ENCODE results near the gene AAK1. TPM values are rescaled to one million over a fixed set of nuclear protein-coding genes. Genes with fewer than 3 reads are reported as not detected.

The AAK1 gene
- total RNA-seq, 1 experiment from 2014 or later: 6.8 TPM

- H3K9me3 ChIP-seq (ENCODE audit: low read length): no peaks in the 10 kb centered on the region
Measured at GRCh38 chr2:69531186-69531585, 112.4 kb downstream of the AAK1 start.

GRCh38 chr2:69529480-69529879, 114.1 kb downstream of the AAK1 start:
- Histone ChIP-seq H3K9me2 (replicated peaks; ENCODE audit: insufficient read depth, low read length) (no peaks in the 10 kb centered on the region), H3K27me3 (ENCODE audit: low read length) (no peaks in the 10 kb centered on the region), H3K27ac (ENCODE audit: low read length) (no peak overlapping the region), H3K79me2 (ENCODE audit: low read length) (no peaks in the 10 kb centered on the region), H2AFZ (ENCODE audit: low read length) (no peak overlapping the region), H3K4me3 (ENCODE audit: low read length) (no peak overlapping the region), H3K36me3 (ENCODE audit: insufficient read depth, low read length) (no peaks in the 10 kb centered on the region), H3K9me3 (ENCODE audit: low read length) (no peaks in the 10 kb centered on the region), H3K4me1 (ENCODE audit: low read length) (no peaks in the 10 kb centered on the region), H3K4me2 (ENCODE audit: low read depth, low read length, poor library complexity, severe bottlenecking) (no peak overlapping the region), H3K9ac (ENCODE audit: low read length) (no peak overlapping the region), H4K20me1 (ENCODE audit: insufficient read depth, low read depth, low read length) (no peaks in the 10 kb centered on the region)
- DNase-seq: no peak

More at GRCh38 chr2:69531186-69531585, 112.4 kb downstream of the AAK1 start:
- no peaks in the 10 kb centered on the region for H4K20me1 ChIP-seq (ENCODE audit: insufficient read depth, low read depth, low read length)
- H3K4me2 ChIP-seq (ENCODE audit: low read depth, low read length, poor library complexity, severe bottlenecking): no peak overlapping the region
- H3K4me1 ChIP-seq (ENCODE audit: low read length): peaks cover 5% of the 10 kb centered on the region
- H3K27ac ChIP-seq (ENCODE audit: low read length): no peak overlapping the region
- H3K9me2 ChIP-seq (replicated peaks; ENCODE audit: insufficient read depth, low read length): no peaks in the 10 kb centered on the region
- DNase-seq: no peak
- H3K27me3 ChIP-seq (ENCODE audit: low read length): no peaks in the 10 kb centered on the region
- no peak overlapping the region for H3K4me3 ChIP-seq (ENCODE audit: low read length)
- H3K79me2 ChIP-seq (ENCODE audit: low read length): no peaks in the 10 kb centered on the region
- H3K36me3 ChIP-seq (ENCODE audit: insufficient read depth, low read length): no peaks in the 10 kb centered on the region
- no peak overlapping the region for H2AFZ ChIP-seq (ENCODE audit: low read length)
- no peak overlapping the region for H3K9ac ChIP-seq (ENCODE audit: low read length)

GRCh38 chr2:69525261-69525660, 118.3 kb downstream of the AAK1 start:
- Histone ChIP-seq H3K4me1 (ENCODE audit: low read length) (no peaks in the 10 kb centered on the region), H3K36me3 (ENCODE audit: insufficient read depth, low read length) (no peaks in the 10 kb centered on the region), H3K27ac (ENCODE audit: low read length) (no peak overlapping the region), H3K9me2 (replicated peaks; ENCODE audit: insufficient read depth, low read length) (no peaks in the 10 kb centered on the region), H3K79me2 (ENCODE audit: low read length) (no peaks in the 10 kb centered on the region), H3K4me2 (ENCODE audit: low read depth, low read length, poor library complexity, severe bottlenecking) (no peak overlapping the region), H2AFZ (ENCODE audit: low read length) (no peak overlapping the region), H3K9ac (ENCODE audit: low read length) (no peak overlapping the region), H3K27me3 (ENCODE audit: low read length) (no peaks in the 10 kb centered on the region), H3K4me3 (ENCODE audit: low read length) (no peak overlapping the region), H4K20me1 (ENCODE audit: insufficient read depth, low read depth, low read length) (no peaks in the 10 kb centered on the region), H3K9me3 (ENCODE audit: low read length) (no peaks in the 10 kb centered on the region)
- DNase-seq: no peak

GRCh38 chr2:69524799-69525198, 118.7 kb downstream of the AAK1 start:
- H3K4me3 ChIP-seq (ENCODE audit: low read length): no peak overlapping the region
- no peaks in the 10 kb centered on the region for H3K9me3 ChIP-seq (ENCODE audit: low read length)
- no peaks in the 10 kb centered on the region for H4K20me1 ChIP-seq (ENCODE audit: insufficient read depth, low read depth, low read length)
- no peak overlapping the region for H3K9ac ChIP-seq (ENCODE audit: low read length)
- H3K9me2 ChIP-seq (replicated peaks; ENCODE audit: insufficient read depth, low read length): no peaks in the 10 kb centered on the region
- no peak for DNase-seq
- H3K4me2 ChIP-seq (ENCODE audit: low read depth, low read length, poor library complexity, severe bottlenecking): no peak overlapping the region
- H3K27ac ChIP-seq (ENCODE audit: low read length): no peak overlapping the region
- no peaks in the 10 kb centered on the region for H3K79me2 ChIP-seq (ENCODE audit: low read length)
- no peaks in the 10 kb centered on the region for H3K36me3 ChIP-seq (ENCODE audit: insufficient read depth, low read length)
- no peak overlapping the region for H2AFZ ChIP-seq (ENCODE audit: low read length)
- H3K4me1 ChIP-seq (ENCODE audit: low read length): no peaks in the 10 kb centered on the region
- no peaks in the 10 kb centered on the region for H3K27me3 ChIP-seq (ENCODE audit: low read length)

- DNase-seq: no peak
- no peak overlapping the region for H3K9ac ChIP-seq (ENCODE audit: low read length)
- H3K4me1 ChIP-seq (ENCODE audit: low read length): no peaks in the 10 kb centered on the region
- H2AFZ ChIP-seq (ENCODE audit: low read length): no peak overlapping the region
- H3K27me3 ChIP-seq (ENCODE audit: low read length): no peaks in the 10 kb centered on the region
- H4K20me1 ChIP-seq (ENCODE audit: insufficient read depth, low read depth, low read length): no peaks in the 10 kb centered on the region
- no peaks in the 10 kb centered on the region for H3K9me2 ChIP-seq (replicated peaks; ENCODE audit: insufficient read depth, low read length)
- H3K9me3 ChIP-seq (ENCODE audit: low read length): no peaks in the 10 kb centered on the region
- no peak overlapping the region for H3K27ac ChIP-seq (ENCODE audit: low read length)
- no peaks in the 10 kb centered on the region for H3K36me3 ChIP-seq (ENCODE audit: insufficient read depth, low read length)
- no peaks in the 10 kb centered on the region for H3K79me2 ChIP-seq (ENCODE audit: low read length)
- no peak overlapping the region for H3K4me2 ChIP-seq (ENCODE audit: low read depth, low read length, poor library complexity, severe bottlenecking)
- no peak overlapping the region for H3K4me3 ChIP-seq (ENCODE audit: low read length)
Measured at GRCh38 chr2:69521747-69522146, 121.8 kb downstream of the AAK1 start.

- Histone ChIP-seq H3K9me3 (ENCODE audit: low read length) (no peaks in the 10 kb centered on the region), H3K79me2 (ENCODE audit: low read length) (no peaks in the 10 kb centered on the region), H3K9ac (ENCODE audit: low read length) (no peak overlapping the region), H3K4me3 (ENCODE audit: low read length) (no peak overlapping the region), H3K4me2 (ENCODE audit: low read depth, low read length, poor library complexity, severe bottlenecking) (no peak overlapping the region), H3K36me3 (ENCODE audit: insufficient read depth, low read length) (no peaks in the 10 kb centered on the region), H3K9me2 (replicated peaks; ENCODE audit: insufficient read depth, low read length) (no peaks in the 10 kb centered on the region), H4K20me1 (ENCODE audit: insufficient read depth, low read depth, low read length) (no peaks in the 10 kb centered on the region), H3K27me3 (ENCODE audit: low read length) (no peaks in the 10 kb centered on the region), H2AFZ (ENCODE audit: low read length) (no peak overlapping the region), H3K4me1 (ENCODE audit: low read length) (no peaks in the 10 kb centered on the region), H3K27ac (ENCODE audit: low read length) (no peak overlapping the region)
- DNase-seq: no peak
Measured at GRCh38 chr2:69518841-69519240, 124.7 kb downstream of the AAK1 start.

GRCh38 chr2:69517410-69517809, 126.1 kb downstream of the AAK1 start:
- H4K20me1 ChIP-seq (ENCODE audit: insufficient read depth, low read depth, low read length): no peaks in the 10 kb centered on the region
- H3K27ac ChIP-seq (ENCODE audit: low read length): no peak overlapping the region
- no peaks in the 10 kb centered on the region for H3K27me3 ChIP-seq (ENCODE audit: low read length)
- H3K4me3 ChIP-seq (ENCODE audit: low read length): no peak overlapping the region
- H3K9me3 ChIP-seq (ENCODE audit: low read length): no peaks in the 10 kb centered on the region
- H2AFZ ChIP-seq (ENCODE audit: low read length): no peak overlapping the region
- H3K4me2 ChIP-seq (ENCODE audit: low read depth, low read length, poor library complexity, severe bottlenecking): no peak overlapping the region
- no peak for DNase-seq
- no peaks in the 10 kb centered on the region for H3K36me3 ChIP-seq (ENCODE audit: insufficient read depth, low read length)
- H3K9me2 ChIP-seq (replicated peaks; ENCODE audit: insufficient read depth, low read length): no peaks in the 10 kb centered on the region
- H3K4me1 ChIP-seq (ENCODE audit: low read length): no peaks in the 10 kb centered on the region
- H3K9ac ChIP-seq (ENCODE audit: low read length): no peak overlapping the region
- H3K79me2 ChIP-seq (ENCODE audit: low read length): no peaks in the 10 kb centered on the region

GRCh38 chr2:69514819-69515218, 128.7 kb downstream of the AAK1 start:
- H3K4me1 ChIP-seq (ENCODE audit: low read length): no peaks in the 10 kb centered on the region
- no peaks in the 10 kb centered on the region for H4K20me1 ChIP-seq (ENCODE audit: insufficient read depth, low read depth, low read length)
- no peaks in the 10 kb centered on the region for H3K79me2 ChIP-seq (ENCODE audit: low read length)
- no peak overlapping the region for H3K27ac ChIP-seq (ENCODE audit: low read length)
- H3K4me2 ChIP-seq (ENCODE audit: low read depth, low read length, poor library complexity, severe bottlenecking): no peak overlapping the region
- no peaks in the 10 kb centered on the region for H3K9me2 ChIP-seq (replicated peaks; ENCODE audit: insufficient read depth, low read length)
- H3K36me3 ChIP-seq (ENCODE audit: insufficient read depth, low read length): no peaks in the 10 kb centered on the region
- H3K27me3 ChIP-seq (ENCODE audit: low read length): no peaks in the 10 kb centered on the region
- H3K9me3 ChIP-seq (ENCODE audit: low read length): no peaks in the 10 kb centered on the region
- H3K4me3 ChIP-seq (ENCODE audit: low read length): no peak overlapping the region
- H3K9ac ChIP-seq (ENCODE audit: low read length): no peak overlapping the region
- H2AFZ ChIP-seq (ENCODE audit: low read length): no peak overlapping the region
- DNase-seq: no peak

- Histone ChIP-seq H3K9me2 (replicated peaks; ENCODE audit: insufficient read depth, low read length) (no peaks in the 10 kb centered on the region), H3K27ac (ENCODE audit: low read length) (no peak overlapping the region), H3K27me3 (ENCODE audit: low read length) (no peaks in the 10 kb centered on the region), H3K4me1 (ENCODE audit: low read length) (no peaks in the 10 kb centered on the region), H3K4me3 (ENCODE audit: low read length) (no peak overlapping the region), H2AFZ (ENCODE audit: low read length) (no peak overlapping the region), H3K4me2 (ENCODE audit: low read depth, low read length, poor library complexity, severe bottlenecking) (no peak overlapping the region), H3K9ac (ENCODE audit: low read length) (no peak overlapping the region), H3K36me3 (ENCODE audit: insufficient read depth, low read length) (no peaks in the 10 kb centered on the region), H3K9me3 (ENCODE audit: low read length) (no peaks in the 10 kb centered on the region), H4K20me1 (ENCODE audit: insufficient read depth, low read depth, low read length) (no peaks in the 10 kb centered on the region), H3K79me2 (ENCODE audit: low read length) (no peaks in the 10 kb centered on the region)
- DNase-seq: no peak
Measured at GRCh38 chr2:69514406-69514805, 129.1 kb downstream of the AAK1 start.

Measured in Karpas-422 (cell line).